Peyer's patch (tissue), 4 donors: ENCODE data around the gene RANBP3.

Source experiments
- POLR2A ChIP-seq, 2 donors: fragments of 450-650 bp; IDR thresholded peaks; one replicate each; pipeline ENCODE4 v1.5.1; 2017; ENCODE audit warnings: antibody characterized with exemption in 2 of 2, mild to moderate bottlenecking in 2 of 2, moderate library complexity in 2 of 2
- TF ChIP-seq, protein P1 (sequence below), 6 experiments: fragments of 450-650 bp in 4 of 6; fragments of 200-600 bp in 2 of 6; sonication (generic) in 1 of 6; IDR thresholded peaks; one replicate each; pipeline ENCODE4 v1.5.1; 2017 to 2019; ENCODE audit warnings: antibody characterized with exemption in 6 of 6, mild to moderate bottlenecking in 3 of 6, moderate library complexity in 1 of 6

DNA sequence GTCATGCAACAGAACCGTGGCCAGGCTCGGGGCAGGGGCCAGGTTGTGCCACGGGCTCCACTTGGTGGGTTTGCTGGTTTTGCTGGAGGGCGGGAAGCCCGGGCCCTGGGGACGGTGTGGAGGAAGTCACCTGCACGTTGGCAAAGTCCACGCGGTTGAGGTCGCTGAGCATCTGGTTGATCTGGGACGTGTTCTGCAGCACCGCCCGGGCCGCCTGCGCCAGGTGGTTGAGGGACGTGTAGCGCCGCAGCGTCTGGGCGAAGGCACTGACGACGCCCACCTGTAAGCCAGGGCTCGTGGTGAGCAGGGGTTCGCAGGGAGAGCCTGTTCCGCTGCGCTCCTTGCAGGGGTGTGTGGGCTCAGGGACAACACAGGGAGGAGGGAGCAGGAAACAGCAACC lies 24.7 kb upstream of the RANBP3 start:
- TF ChIP-seq, protein P1, sequence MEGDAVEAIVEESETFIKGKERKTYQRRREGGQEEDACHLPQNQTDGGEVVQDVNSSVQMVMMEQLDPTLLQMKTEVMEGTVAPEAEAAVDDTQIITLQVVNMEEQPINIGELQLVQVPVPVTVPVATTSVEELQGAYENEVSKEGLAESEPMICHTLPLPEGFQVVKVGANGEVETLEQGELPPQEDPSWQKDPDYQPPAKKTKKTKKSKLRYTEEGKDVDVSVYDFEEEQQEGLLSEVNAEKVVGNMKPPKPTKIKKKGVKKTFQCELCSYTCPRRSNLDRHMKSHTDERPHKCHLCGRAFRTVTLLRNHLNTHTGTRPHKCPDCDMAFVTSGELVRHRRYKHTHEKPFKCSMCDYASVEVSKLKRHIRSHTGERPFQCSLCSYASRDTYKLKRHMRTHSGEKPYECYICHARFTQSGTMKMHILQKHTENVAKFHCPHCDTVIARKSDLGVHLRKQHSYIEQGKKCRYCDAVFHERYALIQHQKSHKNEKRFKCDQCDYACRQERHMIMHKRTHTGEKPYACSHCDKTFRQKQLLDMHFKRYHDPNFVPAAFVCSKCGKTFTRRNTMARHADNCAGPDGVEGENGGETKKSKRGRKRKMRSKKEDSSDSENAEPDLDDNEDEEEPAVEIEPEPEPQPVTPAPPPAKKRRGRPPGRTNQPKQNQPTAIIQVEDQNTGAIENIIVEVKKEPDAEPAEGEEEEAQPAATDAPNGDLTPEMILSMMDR (IDR thresholded peaks at IDR 0.05) = no peak
- TF ChIP-seq POLR2A (IDR thresholded peaks at IDR 0.05) = no peak
